NCI-H146 treated with DMSO at 0.1 percent for 48 hours (cell line): ENCODE data around the gene ABLIM2.

Experiments
- DNase-seq: peaks from one replicate; lab custom pipeline; 2025; ENCODE audit not compliant: unreplicated experiment; lab: John Stamatoyannopoulos, UW

Gene ABLIM2

GRCh38 chr4:8009710-8010511, 148.7 kb downstream of the ABLIM2 start:
- peak; percentile 71 for DNase-seq

DNA sequence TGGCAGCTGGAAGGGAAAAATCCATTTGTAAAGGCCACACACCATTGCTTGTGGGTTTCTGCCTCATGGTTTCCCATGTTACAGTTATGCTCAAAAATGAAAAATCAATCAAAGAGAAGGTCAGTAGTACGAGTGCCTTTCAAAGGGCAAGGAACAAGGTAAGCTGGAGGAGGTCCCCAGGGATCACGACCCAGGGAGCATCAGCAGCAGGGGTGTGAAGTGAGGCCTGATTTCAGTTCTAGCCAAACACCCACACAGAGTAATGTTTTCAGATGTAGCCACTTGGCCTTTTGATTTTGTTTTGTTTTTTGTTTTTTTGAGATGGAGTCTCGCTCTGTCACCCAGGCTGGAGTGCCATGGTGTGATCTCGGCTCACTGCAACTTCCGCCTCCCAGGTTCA, 149.5 kb downstream of the ABLIM2 start:
- DNase-seq = no peak

DNA sequence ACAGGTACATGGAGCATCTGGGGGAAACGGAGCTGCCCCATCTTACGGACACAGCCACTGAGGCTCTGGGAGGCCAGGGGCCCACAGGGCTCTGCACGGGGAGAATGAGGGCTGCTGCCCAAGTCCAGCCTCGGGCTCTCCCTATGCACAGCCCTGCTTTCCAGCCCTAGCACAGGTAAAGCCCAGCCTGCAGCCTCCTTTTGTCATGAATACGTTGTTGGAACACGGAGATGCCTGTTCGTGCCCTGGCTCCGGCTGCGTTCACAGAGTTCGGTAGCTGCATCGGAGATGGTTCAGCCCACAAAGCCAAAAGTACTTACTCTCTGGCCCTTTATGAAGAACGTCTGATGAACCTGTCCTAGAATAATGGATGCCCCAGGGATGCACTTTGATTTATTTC, 150.2 kb downstream of the ABLIM2 start:
- no peak for DNase-seq

- DNase-seq = no peak
Measured at GRCh38 chr4:8007581-8007980, 151.0 kb downstream of the ABLIM2 start.

DNA sequence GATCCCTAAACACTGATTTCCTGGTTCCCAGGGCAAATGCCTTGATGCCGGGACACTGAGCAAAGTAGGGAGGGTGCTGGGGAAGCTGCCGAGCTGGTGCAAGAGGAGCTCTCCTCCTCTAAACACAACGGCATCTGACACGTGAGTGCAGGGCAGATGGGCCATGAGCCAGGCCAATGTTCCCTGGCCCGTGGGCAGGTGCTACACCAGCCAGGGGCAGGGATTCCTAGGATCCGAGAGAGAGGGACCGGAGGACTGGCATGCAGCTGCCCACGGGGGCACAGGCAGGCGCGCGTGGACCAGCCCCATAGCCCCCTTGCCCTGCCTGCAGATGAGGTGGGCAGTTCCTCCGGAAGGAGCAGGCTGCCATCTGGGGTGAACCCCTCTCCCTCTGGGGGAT, 152.1 kb downstream of the ABLIM2 start:
- DNase-seq = no peak

DNA sequence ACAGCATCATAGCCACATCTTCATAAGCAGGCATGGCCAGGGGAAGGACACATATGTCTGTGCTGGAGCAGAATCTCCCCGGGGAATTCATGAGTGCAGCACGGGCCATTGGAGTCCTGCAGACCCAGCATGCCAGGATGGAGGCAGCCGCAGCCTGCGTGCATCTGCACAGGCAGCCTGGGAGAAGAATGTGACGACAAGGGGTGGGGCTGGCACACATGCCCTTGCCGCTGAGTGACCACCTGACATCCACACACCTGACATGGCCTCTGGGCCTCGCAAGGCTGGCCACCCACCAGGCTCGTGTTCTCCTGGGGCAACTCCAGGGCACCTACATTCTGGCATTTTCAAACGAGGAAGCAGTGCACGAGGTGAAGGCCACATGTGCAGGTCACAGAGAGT, 152.8 kb downstream of the ABLIM2 start:
- DNase-seq = no peak

GRCh38 chr4:8005033-8005808, 153.4 kb downstream of the ABLIM2 start:
- no peak for DNase-seq

DNA sequence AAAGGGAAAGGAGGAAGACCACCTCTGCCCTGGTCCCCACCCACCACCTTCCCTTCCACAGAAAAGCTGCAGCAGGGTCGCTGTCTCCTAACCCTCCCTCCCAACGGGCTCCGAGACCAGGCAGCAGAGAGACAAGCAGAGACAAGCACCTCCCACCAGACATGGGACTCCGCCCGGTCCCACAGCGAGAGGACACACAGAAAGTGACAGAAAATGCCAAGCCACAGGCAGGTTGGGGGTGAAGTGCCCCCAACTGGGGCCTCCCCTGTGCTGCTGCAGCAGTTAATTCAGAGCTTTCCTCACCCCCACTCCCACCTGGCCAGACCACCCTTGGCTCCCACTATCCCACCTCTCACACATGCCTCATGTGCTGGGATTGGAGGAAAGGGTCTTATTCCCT, 154.5 kb downstream of the ABLIM2 start:
- DNase-seq = no peak

DNA sequence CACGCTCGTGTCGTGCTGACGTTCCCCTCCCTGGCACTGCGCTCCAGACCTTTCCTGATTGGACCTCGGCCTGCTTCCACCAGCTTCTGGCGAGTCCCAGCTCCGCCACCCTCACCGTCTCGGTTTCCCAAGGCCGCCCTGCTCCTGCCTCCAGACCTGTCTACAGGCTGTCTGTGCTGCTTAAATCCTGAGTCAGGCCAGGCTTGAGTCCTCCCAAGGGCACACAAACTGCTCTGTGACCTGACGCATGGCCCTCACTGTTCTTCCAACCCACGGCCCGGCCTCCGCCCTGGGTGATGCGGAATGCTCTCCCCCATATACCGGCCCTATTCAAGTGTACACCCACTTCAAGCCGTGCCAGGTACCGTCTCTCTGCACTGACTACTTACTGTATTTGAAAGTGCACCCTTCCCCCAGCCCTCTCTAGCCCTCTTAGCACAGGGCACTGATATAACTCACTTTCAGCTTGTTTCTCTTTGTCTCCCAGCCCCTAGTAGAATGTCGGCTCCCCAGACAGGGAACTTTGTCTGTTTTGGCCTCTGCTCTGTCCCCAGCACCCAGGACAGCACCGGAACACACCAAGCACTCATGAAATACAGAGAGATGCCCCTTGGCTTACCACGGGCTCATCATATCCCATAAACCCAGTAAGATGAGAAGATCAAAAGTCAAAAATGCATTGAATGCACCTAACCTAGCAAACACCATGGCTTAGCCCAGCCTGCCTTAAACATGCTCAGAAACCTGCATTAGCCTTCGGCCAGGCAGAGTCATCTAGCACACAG, 155.9 kb downstream of the ABLIM2 start:
- DNase-seq = no peak

- no peak for DNase-seq
Measured at GRCh38 chr4:8001564-8002355, 156.9 kb downstream of the ABLIM2 start.

- DNase-seq = no peak
Measured at GRCh38 chr4:8000721-8001491, 157.7 kb downstream of the ABLIM2 start.

DNA sequence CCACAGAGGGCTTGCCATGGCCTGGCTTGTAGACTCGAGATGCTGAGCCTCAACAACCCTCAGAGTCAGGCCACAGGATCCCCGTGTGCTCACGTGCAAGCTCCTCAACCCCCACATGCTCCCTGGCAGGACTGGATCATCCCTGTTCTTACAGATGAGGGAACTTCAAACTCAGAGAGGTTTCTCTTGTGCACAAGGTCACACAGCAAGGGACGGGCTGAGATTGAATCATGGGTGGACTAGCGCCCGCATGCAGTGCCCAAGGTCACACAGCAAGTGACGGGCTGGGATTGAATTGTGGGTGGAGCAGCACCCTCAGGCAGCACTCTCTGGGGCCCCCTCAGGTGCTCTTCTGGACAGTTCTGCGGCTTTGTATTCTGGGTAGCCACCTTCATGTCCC, 158.4 kb downstream of the ABLIM2 start:
- no peak for DNase-seq

- DNase-seq = no peak
Measured at GRCh38 chr4:7999695-8000094, 158.9 kb downstream of the ABLIM2 start.

- no peak for DNase-seq
Measured at GRCh38 chr4:7999279-7999678, 159.3 kb downstream of the ABLIM2 start.

DNA sequence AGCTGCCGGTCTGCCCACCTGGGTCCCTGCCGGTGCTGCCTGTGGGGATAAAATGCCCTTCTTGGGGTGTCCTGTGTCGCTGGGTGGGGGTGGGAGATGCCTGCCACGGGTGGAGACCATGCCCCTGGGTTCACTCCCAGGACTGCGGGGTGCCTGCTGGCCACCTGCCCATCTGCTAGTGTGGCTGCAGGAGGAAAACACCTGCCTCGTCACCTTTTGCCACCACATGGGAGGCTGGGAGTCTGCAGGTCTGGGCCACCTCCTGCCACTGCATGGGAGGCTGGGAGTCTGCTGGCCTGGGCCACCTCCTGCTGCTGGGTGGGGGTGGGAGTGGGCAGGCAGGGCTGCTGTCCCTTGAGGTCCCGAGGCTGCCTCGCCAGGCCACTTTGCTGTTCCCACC, 160.2 kb downstream of the ABLIM2 start:
- DNase-seq = no peak

- DNase-seq = no peak
Measured at GRCh38 chr4:7995866-7996265, 162.7 kb downstream of the ABLIM2 start.

DNA sequence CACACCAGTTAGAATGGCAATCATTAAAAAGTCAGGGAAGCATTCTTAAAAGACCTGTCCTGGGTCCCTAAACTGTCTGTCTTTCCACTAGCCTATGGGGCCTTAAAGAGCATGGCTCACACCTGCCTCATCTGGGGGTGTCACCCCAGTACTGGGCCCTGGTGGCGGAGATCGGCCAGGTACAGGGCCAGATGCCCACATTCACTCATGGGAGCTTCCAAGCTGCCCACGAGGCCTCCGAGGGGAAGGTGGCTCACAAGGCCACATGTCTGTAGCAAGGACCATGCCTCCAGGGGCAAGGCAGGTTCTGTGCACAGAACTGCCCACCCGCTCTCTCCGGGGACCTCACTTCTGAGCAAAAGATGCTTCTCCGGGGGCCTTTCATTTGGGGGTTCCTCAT, 163.5 kb downstream of the ABLIM2 start:
- DNase-seq = no peak

- DNase-seq = no peak
Measured at GRCh38 chr4:7993671-7994070, 164.9 kb downstream of the ABLIM2 start.

DNA sequence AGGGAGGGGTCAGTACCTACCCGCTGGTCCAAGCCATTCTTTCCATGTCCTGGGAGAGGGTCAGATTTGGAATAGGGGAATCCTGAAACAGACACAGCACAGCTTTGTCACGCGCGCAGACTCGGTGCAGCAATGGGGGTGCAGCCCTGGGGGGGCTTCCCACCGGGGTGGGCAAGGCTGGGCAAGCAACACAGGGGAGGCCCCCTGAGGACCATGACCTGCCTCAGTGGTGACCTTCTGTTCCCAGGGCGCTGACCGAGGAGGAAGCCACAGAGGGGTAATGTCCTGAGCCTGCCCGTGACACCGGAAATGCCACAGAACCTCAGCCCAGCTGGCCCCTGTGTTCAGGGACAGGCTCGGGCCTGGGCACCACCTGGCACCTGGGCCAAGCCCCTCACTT, 165.8 kb downstream of the ABLIM2 start:
- DNase-seq = no peak

DNA sequence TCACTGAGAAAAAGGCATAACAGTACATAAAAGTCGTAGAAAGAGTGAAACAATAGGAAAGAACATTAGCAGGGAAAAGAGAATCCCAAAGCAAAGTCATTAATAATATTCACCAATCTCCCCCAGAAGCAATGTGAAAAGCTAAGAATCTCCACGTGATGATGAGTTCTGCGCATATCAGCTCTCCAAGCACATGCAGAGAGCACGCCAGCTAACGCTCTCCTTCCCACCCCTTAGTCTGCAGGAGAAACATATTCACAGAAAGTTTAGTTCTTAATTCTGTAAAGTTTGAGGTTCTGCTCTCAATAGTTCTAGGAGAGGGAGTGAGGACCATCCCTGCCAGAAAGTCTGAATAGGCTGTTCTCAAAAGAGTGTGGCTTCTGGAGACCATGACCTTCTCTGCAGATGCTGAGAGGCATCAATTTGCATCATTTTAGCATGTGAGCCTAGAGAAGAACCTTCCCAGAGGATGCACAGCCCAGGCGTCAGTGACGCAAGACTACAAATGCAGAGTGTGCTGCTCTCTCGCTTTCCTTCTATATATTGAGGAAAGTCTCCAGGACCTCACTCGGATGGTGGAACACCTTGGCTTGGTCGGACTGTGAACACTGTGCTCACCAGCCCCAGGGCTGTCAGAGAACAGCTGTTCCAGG, 167.7 kb downstream of the ABLIM2 start:
- no peak for DNase-seq
